Neural cell (in vitro differentiated cells): ENCODE measurements around the gene SOBP. TPM values are rescaled to one million over a fixed set of nuclear protein-coding genes. Genes with fewer than 3 reads are reported as not detected.
A peak's percentile ranks its signal among the peaks of the same experiment; 100 is the strongest.

ENCODE experiments used
- H2AFZ ChIP-seq: fragments of 200-600, 300-800 bp; sonication (generic), shearing (Covaris generic); 2 replicates; pipeline ENCODE4 v1.6.0; 2014; ENCODE audit warnings: low read depth, mild to moderate bottlenecking, antibody characterized with exemption, low read length, moderate library complexity
- H3F3A ChIP-seq: fragments of 200-600 bp; shearing (Covaris generic); 2 replicates; pipeline ENCODE4 v1.6.1; 2016; ENCODE audit warnings: mild to moderate bottlenecking, moderate library complexity, mixed read lengths, antibody characterized with exemption, low read length; ENCODE audit not compliant: insufficient read depth, poor library complexity, severe bottlenecking
- H3K27ac ChIP-seq: fragments of 200-600, 300-800 bp; sonication (generic), shearing (Covaris generic); 2 replicates; pipeline ENCODE4 v1.5.1; 2014; ENCODE audit warnings: mild to moderate bottlenecking, low read length, moderate library complexity
- H3K27me3 ChIP-seq: fragments of 300-800, 200-600 bp; sonication (generic), shearing (Covaris generic); 2 replicates; pipeline ENCODE4 v1.6.0; 2014; ENCODE audit warnings: mild to moderate bottlenecking, low read depth, low read length, moderate library complexity; ENCODE audit not compliant: insufficient read depth
- H3K36me3 ChIP-seq: fragments of 300-800, 200-600 bp; sonication (generic), shearing (Covaris generic); 2 replicates; pipeline ENCODE4 v1.5.1; 2014; ENCODE audit warnings: mild to moderate bottlenecking, antibody characterized with exemption, low read length, moderate library complexity; ENCODE audit not compliant: insufficient read depth
- H3K4me2 ChIP-seq: fragments of 300-800, 200-600 bp; sonication (generic), shearing (Covaris generic); 2 replicates; pipeline ENCODE4 v1.6.0; 2014; ENCODE audit warnings: mild to moderate bottlenecking, low read length
- H3K4me3 ChIP-seq: fragments of 300-800, 200-600 bp; sonication (generic), shearing (Covaris generic); 2 replicates; pipeline ENCODE4 v1.5.1; 2014; ENCODE audit warnings: mild to moderate bottlenecking, low read length, moderate library complexity
- H3K79me2 ChIP-seq: fragments of 200-600 bp; shearing (Covaris generic); replicated peaks from 2 replicates; pipeline ENCODE4 v1.6.0; 2014; ENCODE audit warnings: mild to moderate bottlenecking, low read length, moderate library complexity; ENCODE audit not compliant: insufficient read depth
- H3K9ac ChIP-seq: fragments of 300-800, 200-600 bp; sonication (generic), shearing (Covaris generic); 2 replicates; pipeline ENCODE4 v1.6.1; 2016; ENCODE audit warnings: mild to moderate bottlenecking, low read length, mixed read lengths
- H3K9me2 ChIP-seq: fragments of 200-600 bp; shearing (Covaris generic); 2 replicates; pipeline ENCODE4 v1.6.1; 2016; ENCODE audit warnings: mild to moderate bottlenecking, low read length, mixed read lengths; ENCODE audit not compliant: insufficient read depth
- H3K9me3 ChIP-seq: fragments of 200-600, 300-800 bp; sonication (generic), shearing (Covaris generic); 2 replicates; pipeline ENCODE4 v1.6.1; 2016; ENCODE audit warnings: mild to moderate bottlenecking, mixed run types, low read length, moderate library complexity, mixed read lengths
- H4K20me1 ChIP-seq: fragments of 200-600 bp; shearing (Covaris generic); 2 replicates; pipeline ENCODE4 v1.6.1; 2016; ENCODE audit warnings: mild to moderate bottlenecking, mixed run types; ENCODE audit not compliant: insufficient read depth
- EP300 ChIP-seq: fragments of 450-650 bp; conservative IDR thresholded peaks from 2 replicates; pipeline ENCODE4 v1.6.1; 2014; ENCODE audit warnings: antibody characterized with exemption, mild to moderate bottlenecking, moderate library complexity; ENCODE audit not compliant: poor library complexity, severe bottlenecking
- EZH2 ChIP-seq: fragments of 200-600, 300-800 bp; shearing (Covaris generic), sonication (generic); IDR thresholded peaks from 2 replicates; pipeline ENCODE4 v1.6.1; 2014; ENCODE audit warnings: antibody characterized with exemption, low read length, borderline replicate concordance, mild to moderate bottlenecking; ENCODE audit not compliant: insufficient read depth, poor library complexity, severe bottlenecking
- MXI1 ChIP-seq: fragments of 450-650 bp; conservative IDR thresholded peaks from 2 replicates; pipeline ENCODE4 v1.6.1; 2014; ENCODE audit warnings: antibody characterized with exemption, mild to moderate bottlenecking; ENCODE audit not compliant: poor library complexity, severe bottlenecking
- POLR2AphosphoS5 ChIP-seq: IDR thresholded peaks from 2 replicates; pipeline ENCODE4 v1.6.1; 2012
- RAD21 ChIP-seq: fragments of 450-650 bp; conservative IDR thresholded peaks from 2 replicates; pipeline ENCODE4 v1.6.1; 2014; ENCODE audit warnings: antibody characterized with exemption, mild to moderate bottlenecking, moderate library complexity
- SMC3 ChIP-seq: fragments of 450-650 bp; conservative IDR thresholded peaks from 2 replicates; pipeline ENCODE4 v1.6.1; 2014; ENCODE audit warnings: antibody characterized with exemption, mild to moderate bottlenecking, moderate library complexity; ENCODE audit not compliant: poor library complexity
- TAF1 ChIP-seq: IDR thresholded peaks from 2 replicates; pipeline ENCODE4 v1.6.1; 2012; ENCODE audit warnings: low read depth
- polyA plus RNA-seq: library from polyadenylated mRNA; depleted of rRNA; stranded (reverse); fragments of >200 nt; gene quantifications from 2 replicates; pipeline ENCODE4 v1.2.3, GENCODE V29; 2014
- TF ChIP-seq, protein P1 (sequence below): IDR thresholded peaks from 2 replicates; pipeline ENCODE4 v1.6.1; 2012; ENCODE audit warnings: borderline replicate concordance
- TF ChIP-seq, protein P2 (sequence below): fragments of 450-650 bp; IDR thresholded peaks from 2 replicates; pipeline ENCODE4 v1.5.1; 2014; ENCODE audit warnings: antibody characterized with exemption, mild to moderate bottlenecking, moderate library complexity; ENCODE audit not compliant: poor library complexity, severe bottlenecking

SOBP gene
- polyA plus RNA-seq, 1 donor from 2014 or later = 16.4 TPM

DNA sequence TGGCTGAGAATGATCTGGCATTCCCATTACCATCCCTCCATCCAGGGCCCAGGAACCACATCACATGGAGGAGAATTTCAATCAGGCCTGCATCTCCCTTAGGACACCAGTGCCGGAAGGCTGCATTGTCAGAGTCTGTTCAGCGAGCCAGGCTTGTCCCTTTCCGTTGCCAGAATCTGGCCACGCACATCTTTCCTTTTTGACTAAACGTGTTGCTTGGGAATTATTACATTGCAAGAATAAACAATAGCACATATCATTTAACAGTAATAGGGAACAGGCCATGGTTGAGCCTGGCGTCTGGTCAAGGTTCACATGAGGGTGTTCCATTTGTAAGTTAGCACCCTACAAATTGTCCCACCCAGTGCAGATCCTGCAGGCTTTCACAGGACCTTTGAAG, 42.8 kb downstream of the SOBP start:
- Histone ChIP-seq H4K20me1 (no peaks in the 10 kb centered on the region), H3K27ac (no peak overlapping the region), H3K27me3 (no peaks in the 10 kb centered on the region), H2AFZ (no peak overlapping the region), H3K79me2 (peaks cover 10% of the 10 kb centered on the region), H3K9me2 (no peaks in the 10 kb centered on the region), H3K4me2 (no peak overlapping the region), H3K9ac (no peak overlapping the region), H3K9me3 (no peaks in the 10 kb centered on the region), H3K4me3 (no peak overlapping the region), H3F3A (peaks cover 3% of the 10 kb centered on the region), H3K36me3 (no peaks in the 10 kb centered on the region)
- TF ChIP-seq RAD21 (no peak), EZH2 (no peak), TAF1 (no peak), MXI1 (no peak), POLR2AphosphoS5 (no peak), SMC3 (no peak), EP300 (no peak)
- TF ChIP-seq, protein P1, sequence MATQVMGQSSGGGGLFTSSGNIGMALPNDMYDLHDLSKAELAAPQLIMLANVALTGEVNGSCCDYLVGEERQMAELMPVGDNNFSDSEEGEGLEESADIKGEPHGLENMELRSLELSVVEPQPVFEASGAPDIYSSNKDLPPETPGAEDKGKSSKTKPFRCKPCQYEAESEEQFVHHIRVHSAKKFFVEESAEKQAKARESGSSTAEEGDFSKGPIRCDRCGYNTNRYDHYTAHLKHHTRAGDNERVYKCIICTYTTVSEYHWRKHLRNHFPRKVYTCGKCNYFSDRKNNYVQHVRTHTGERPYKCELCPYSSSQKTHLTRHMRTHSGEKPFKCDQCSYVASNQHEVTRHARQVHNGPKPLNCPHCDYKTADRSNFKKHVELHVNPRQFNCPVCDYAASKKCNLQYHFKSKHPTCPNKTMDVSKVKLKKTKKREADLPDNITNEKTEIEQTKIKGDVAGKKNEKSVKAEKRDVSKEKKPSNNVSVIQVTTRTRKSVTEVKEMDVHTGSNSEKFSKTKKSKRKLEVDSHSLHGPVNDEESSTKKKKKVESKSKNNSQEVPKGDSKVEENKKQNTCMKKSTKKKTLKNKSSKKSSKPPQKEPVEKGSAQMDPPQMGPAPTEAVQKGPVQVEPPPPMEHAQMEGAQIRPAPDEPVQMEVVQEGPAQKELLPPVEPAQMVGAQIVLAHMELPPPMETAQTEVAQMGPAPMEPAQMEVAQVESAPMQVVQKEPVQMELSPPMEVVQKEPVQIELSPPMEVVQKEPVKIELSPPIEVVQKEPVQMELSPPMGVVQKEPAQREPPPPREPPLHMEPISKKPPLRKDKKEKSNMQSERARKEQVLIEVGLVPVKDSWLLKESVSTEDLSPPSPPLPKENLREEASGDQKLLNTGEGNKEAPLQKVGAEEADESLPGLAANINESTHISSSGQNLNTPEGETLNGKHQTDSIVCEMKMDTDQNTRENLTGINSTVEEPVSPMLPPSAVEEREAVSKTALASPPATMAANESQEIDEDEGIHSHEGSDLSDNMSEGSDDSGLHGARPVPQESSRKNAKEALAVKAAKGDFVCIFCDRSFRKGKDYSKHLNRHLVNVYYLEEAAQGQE = no peak
- TF ChIP-seq, protein P2, sequence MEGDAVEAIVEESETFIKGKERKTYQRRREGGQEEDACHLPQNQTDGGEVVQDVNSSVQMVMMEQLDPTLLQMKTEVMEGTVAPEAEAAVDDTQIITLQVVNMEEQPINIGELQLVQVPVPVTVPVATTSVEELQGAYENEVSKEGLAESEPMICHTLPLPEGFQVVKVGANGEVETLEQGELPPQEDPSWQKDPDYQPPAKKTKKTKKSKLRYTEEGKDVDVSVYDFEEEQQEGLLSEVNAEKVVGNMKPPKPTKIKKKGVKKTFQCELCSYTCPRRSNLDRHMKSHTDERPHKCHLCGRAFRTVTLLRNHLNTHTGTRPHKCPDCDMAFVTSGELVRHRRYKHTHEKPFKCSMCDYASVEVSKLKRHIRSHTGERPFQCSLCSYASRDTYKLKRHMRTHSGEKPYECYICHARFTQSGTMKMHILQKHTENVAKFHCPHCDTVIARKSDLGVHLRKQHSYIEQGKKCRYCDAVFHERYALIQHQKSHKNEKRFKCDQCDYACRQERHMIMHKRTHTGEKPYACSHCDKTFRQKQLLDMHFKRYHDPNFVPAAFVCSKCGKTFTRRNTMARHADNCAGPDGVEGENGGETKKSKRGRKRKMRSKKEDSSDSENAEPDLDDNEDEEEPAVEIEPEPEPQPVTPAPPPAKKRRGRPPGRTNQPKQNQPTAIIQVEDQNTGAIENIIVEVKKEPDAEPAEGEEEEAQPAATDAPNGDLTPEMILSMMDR = no peak

DNA sequence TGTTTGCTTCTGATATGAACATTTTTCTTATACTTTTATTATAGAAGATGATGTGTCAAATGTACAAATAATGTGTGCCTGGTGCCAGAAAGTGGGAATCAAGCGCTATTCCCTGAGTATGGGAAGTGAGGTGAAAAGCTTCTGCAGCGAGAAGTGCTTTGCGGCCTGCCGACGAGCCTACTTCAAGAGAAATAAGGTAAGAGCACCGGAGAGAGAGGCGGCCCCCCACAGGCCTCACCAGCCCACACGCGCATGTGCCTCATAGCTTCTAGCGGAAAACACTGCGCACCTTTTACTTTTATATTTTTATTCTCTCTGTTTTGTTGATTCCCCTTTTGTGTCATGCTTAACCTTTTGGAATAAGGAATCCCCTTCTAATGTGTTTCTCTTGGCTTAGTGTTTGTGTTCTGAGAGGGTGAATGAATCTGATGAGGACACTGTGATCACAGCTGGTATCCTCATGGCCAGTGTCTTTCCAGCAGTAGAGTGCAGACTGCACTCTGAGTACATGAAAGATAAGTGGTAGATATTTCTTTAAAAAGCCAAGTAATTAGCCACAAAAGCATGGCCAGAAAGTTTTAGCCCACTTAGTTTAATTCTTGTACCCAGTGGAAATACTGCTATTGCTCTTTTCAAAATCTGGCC, 43.6 kb downstream of the SOBP start:
- Histone ChIP-seq H4K20me1 (no peaks in the 10 kb centered on the region), H3K9me2 (no peaks in the 10 kb centered on the region), H3K36me3 (no peaks in the 10 kb centered on the region), H3K27me3 (no peaks in the 10 kb centered on the region), H3K79me2 (peaks cover 10% of the 10 kb centered on the region), H3K9ac (no peak overlapping the region), H2AFZ (no peak overlapping the region), H3K4me2 (no peak overlapping the region), H3K4me3 (no peak overlapping the region), H3K27ac (peak overlapping the region; percentile 32), H3F3A (peaks cover 3% of the 10 kb centered on the region), H3K9me3 (no peaks in the 10 kb centered on the region)
- no peak for TF ChIP-seq EP300
- TF ChIP-seq, protein P1 = peak; percentile 51
- TF ChIP-seq, protein P2 = no peak
